WERI-Rb-1 (cell line): ENCODE results near the gene MAP3K7CL.
"Not testable (repeated sequence)": the region's sequence is repeated elsewhere in the genome, so short reads cannot be mapped to it uniquely, and the experiment has no call there.

Experiments
- DNase-seq: peaks from one replicate; pipeline ENCODE4 v3.0.0-alpha.2; 2020
- H3K27ac ChIP-seq: fragments of 250-450 bp; sonication (Bioruptor Pico); 2 replicates; pipeline ENCODE4 v1.5.1; 2020; ENCODE audit warnings: mild to moderate bottlenecking, moderate library complexity
- H3K27me3 ChIP-seq: fragments of 250-450 bp; sonication (Bioruptor Pico); 2 replicates; pipeline ENCODE4 v1.5.1; 2021; ENCODE audit warnings: mild to moderate bottlenecking, low read depth, moderate library complexity; ENCODE audit not compliant: insufficient read depth, severe bottlenecking
- H3K36me3 ChIP-seq: fragments of 250-450 bp; sonication (Bioruptor Pico); 2 replicates; pipeline ENCODE4 v1.5.1; 2020; ENCODE audit warnings: mild to moderate bottlenecking, moderate library complexity
- H3K4me3 ChIP-seq: 2 replicates; pipeline ENCODE4 v1.5.1; 2011; ENCODE audit warnings: low read depth, mild to moderate bottlenecking, control low read depth, low read length
- H3K9me3 ChIP-seq: fragments of 250-450 bp; sonication (Bioruptor Pico); 2 replicates; pipeline ENCODE4 v1.5.1; 2021; ENCODE audit warnings: mild to moderate bottlenecking, moderate library complexity; ENCODE audit not compliant: severe bottlenecking
- TF ChIP-seq, protein P1 (sequence below): IDR thresholded peaks from 2 replicates; pipeline ENCODE4 v1.5.1; 2011; ENCODE audit warnings: low read depth, mild to moderate bottlenecking, control low read depth, inconsistent platforms, low read length

Gene MAP3K7CL

GRCh38 chr21:29166323-29166722 lies 35.9 kb downstream of the MAP3K7CL start:
- H3K27ac ChIP-seq: no peak overlapping the region
- no peak overlapping the region for H3K4me3 ChIP-seq
- H3K27me3 ChIP-seq: no peaks in the 10 kb centered on the region
- TF ChIP-seq, protein P1, sequence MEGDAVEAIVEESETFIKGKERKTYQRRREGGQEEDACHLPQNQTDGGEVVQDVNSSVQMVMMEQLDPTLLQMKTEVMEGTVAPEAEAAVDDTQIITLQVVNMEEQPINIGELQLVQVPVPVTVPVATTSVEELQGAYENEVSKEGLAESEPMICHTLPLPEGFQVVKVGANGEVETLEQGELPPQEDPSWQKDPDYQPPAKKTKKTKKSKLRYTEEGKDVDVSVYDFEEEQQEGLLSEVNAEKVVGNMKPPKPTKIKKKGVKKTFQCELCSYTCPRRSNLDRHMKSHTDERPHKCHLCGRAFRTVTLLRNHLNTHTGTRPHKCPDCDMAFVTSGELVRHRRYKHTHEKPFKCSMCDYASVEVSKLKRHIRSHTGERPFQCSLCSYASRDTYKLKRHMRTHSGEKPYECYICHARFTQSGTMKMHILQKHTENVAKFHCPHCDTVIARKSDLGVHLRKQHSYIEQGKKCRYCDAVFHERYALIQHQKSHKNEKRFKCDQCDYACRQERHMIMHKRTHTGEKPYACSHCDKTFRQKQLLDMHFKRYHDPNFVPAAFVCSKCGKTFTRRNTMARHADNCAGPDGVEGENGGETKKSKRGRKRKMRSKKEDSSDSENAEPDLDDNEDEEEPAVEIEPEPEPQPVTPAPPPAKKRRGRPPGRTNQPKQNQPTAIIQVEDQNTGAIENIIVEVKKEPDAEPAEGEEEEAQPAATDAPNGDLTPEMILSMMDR: no peak
- H3K9me3 ChIP-seq: no peaks in the 10 kb centered on the region
- H3K36me3 ChIP-seq: no peaks in the 10 kb centered on the region
- DNase-seq: no peak

- Histone ChIP-seq H3K4me3 (no peak overlapping the region), H3K36me3 (no peaks in the 10 kb centered on the region), H3K9me3 (no peaks in the 10 kb centered on the region), H3K27ac (no peak overlapping the region), H3K27me3 (no peaks in the 10 kb centered on the region)
- DNase-seq: no peak
- TF ChIP-seq, protein P1: no peak
Measured at GRCh38 chr21:29166853-29167252, 36.4 kb downstream of the MAP3K7CL start.

DNA sequence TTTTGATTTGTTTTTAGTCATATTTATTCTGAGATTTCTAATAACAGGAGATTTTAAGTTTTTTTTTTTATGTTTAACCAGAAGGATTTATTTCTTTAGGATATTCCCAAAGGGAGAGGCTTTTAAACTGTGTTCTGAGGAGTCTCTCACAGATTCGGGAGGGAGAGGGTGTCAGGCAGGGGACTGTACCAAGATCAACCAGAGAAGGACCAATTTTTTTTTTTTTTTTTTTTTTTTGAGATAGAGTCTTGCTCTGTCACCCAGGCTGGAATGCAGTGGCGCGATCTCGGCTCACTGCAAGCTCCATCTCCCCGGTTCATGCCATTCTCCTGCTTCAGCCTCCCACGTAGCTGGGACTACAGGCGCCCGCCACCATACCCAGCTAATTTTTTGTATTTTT lies 37.0 kb downstream of the MAP3K7CL start:
- H3K36me3 ChIP-seq, DNase-seq, H3K27ac ChIP-seq, H3K4me3 ChIP-seq, H3K27me3 ChIP-seq, H3K9me3 ChIP-seq: not testable (repeated sequence)

- Histone ChIP-seq H3K9me3 (no peaks in the 10 kb centered on the region), H3K4me3 (no peak overlapping the region), H3K36me3 (no peaks in the 10 kb centered on the region), H3K27me3 (no peaks in the 10 kb centered on the region), H3K27ac (no peak overlapping the region)
- no peak for DNase-seq
- TF ChIP-seq, protein P1: no peak
Measured at GRCh38 chr21:29168891-29169315, 38.5 kb downstream of the MAP3K7CL start.

GRCh38 chr21:29170944-29171343 lies 40.5 kb downstream of the MAP3K7CL start:
- no peak for DNase-seq
- TF ChIP-seq, protein P1: no peak
- no peaks in the 10 kb centered on the region for H3K9me3 ChIP-seq
- no peaks in the 10 kb centered on the region for H3K27me3 ChIP-seq
- no peak overlapping the region for H3K27ac ChIP-seq
- no peak overlapping the region for H3K4me3 ChIP-seq
- H3K36me3 ChIP-seq: no peaks in the 10 kb centered on the region

- Histone ChIP-seq H3K9me3 (no peaks in the 10 kb centered on the region), H3K36me3 (no peaks in the 10 kb centered on the region), H3K27ac (no peak overlapping the region), H3K4me3 (no peak overlapping the region), H3K27me3 (no peaks in the 10 kb centered on the region)
- no peak for DNase-seq
- TF ChIP-seq, protein P1: no peak
Measured at GRCh38 chr21:29172282-29172681, 41.8 kb downstream of the MAP3K7CL start.
